Stomach (tissue), 9 donors: ENCODE results near the gene GUCY1A1. TPM values are rescaled to one million over a fixed set of nuclear protein-coding genes. Genes with fewer than 3 reads are reported as not detected.

Source experiments
- DNase-seq, 2 donors: peaks; one replicate each; pipeline versions ENCODE4 v3.0.0 to v3.0.0-alpha.2; 2013 to 2019
- H3K27ac ChIP-seq, 5 donors: fragments of 200-600 bp in 4 of 5; sonication (generic) in 4 of 5; one replicate each; pipeline ENCODE4 v1.5.1; 2013 to 2019; ENCODE audit warnings: mild to moderate bottlenecking in 1 of 5, moderate library complexity in 1 of 5
- H3K27me3 ChIP-seq, 3 donors: fragments of 200-600 bp; sonication (generic); one replicate each; pipeline ENCODE4 v1.5.1; 2017 to 2019; ENCODE audit warnings: mixed run types in 1 of 3
- H3K36me3 ChIP-seq, 4 donors: fragments of 200-600 bp; sonication (generic); 1 replicate in 3 of 4; 2 replicates in 1 of 4; pipeline ENCODE4 v1.5.1; 2016 to 2019
- H3K4me1 ChIP-seq, 4 donors: fragments of 200-600 bp; sonication (generic); one replicate each; pipeline ENCODE4 v1.5.1; 2016 to 2019
- H3K4me3 ChIP-seq, 4 donors: fragments of 200-600 bp; sonication (generic) in 3 of 4; one replicate each; pipeline ENCODE4 v1.5.1; 2016 to 2019; ENCODE audit warnings: mild to moderate bottlenecking in 1 of 4
- H3K9me3 ChIP-seq, 4 donors: fragments of 200-600 bp; sonication (generic); one replicate each; pipeline ENCODE4 v1.5.1; 2016 to 2019
- EP300 ChIP-seq: sonication (generic); formaldehyde crosslinking; IDR thresholded peaks from one replicate; pipeline ENCODE4 v1.6.1; 2017; ENCODE audit warnings: antibody characterized with exemption
- POLR2A ChIP-seq, 4 donors: fragments of 450-650 bp; IDR thresholded peaks; one replicate each; pipeline ENCODE4 v1.6.1; 2016; ENCODE audit warnings: antibody characterized with exemption in 4 of 4, control low read depth in 2 of 4, mild to moderate bottlenecking in 1 of 4, moderate library complexity in 1 of 4
- POLR2AphosphoS5 ChIP-seq, 3 donors: sonication (generic); formaldehyde crosslinking; IDR thresholded peaks; one replicate each; pipeline ENCODE4 v1.6.1; 2016; ENCODE audit warnings: antibody characterized with exemption in 3 of 3
- WGBS, 5 donors: extraction: QIAGEN DNeasy Blood & Tissue Kit in 3 of 5; methylation state at CpG; one replicate each; pipeline versions ENCODE4 v1.1.5 to v1.1.7; 2013 to 2018; 5-methylcytosine and 5-hydroxymethylcytosine counted together
- intact Hi-C: fragments of 100-400 bp; cut with DNase I; formaldehyde crosslinking; loops from one replicate; pipeline ENCODE4 v1.15.1; 2023; ENCODE audit warnings: low total_unique reads
- polyA plus RNA-seq, 3 donors: library from polyadenylated mRNA; stranded (reverse); fragments of 200-250 nt; gene quantifications; one replicate each; pipeline ENCODE4 v1.2.3, GENCODE V29; 2013
- total RNA-seq, 5 donors: library from RNA; depleted of rRNA; stranded (reverse); fragments of >200 nt; gene quantifications; one replicate each; pipeline versions ENCODE4 v1.1.0 to v1.2.3, GENCODE V29; 2014 to 2016
- TF ChIP-seq, protein P1 (sequence below), 7 experiments: fragments of 450-650 bp in 4 of 7; fragments of 200-600 bp in 3 of 7; sonication (generic) in 3 of 7; IDR thresholded peaks; one replicate each; pipeline ENCODE4 v1.5.1; 2016 to 2019; ENCODE audit warnings: antibody characterized with exemption in 7 of 7, control low read depth in 2 of 7, mild to moderate bottlenecking in 1 of 7
- donor health status: healthy with polysubstance abuse.
- donor health status: Bipolar disorder and iron deficiency.
- donor health status: healthy.

GUCY1A1 gene
- total and polyA plus RNA-seq, 8 donors = 4.1 to 49.1 (median 12.2) TPM

DNA sequence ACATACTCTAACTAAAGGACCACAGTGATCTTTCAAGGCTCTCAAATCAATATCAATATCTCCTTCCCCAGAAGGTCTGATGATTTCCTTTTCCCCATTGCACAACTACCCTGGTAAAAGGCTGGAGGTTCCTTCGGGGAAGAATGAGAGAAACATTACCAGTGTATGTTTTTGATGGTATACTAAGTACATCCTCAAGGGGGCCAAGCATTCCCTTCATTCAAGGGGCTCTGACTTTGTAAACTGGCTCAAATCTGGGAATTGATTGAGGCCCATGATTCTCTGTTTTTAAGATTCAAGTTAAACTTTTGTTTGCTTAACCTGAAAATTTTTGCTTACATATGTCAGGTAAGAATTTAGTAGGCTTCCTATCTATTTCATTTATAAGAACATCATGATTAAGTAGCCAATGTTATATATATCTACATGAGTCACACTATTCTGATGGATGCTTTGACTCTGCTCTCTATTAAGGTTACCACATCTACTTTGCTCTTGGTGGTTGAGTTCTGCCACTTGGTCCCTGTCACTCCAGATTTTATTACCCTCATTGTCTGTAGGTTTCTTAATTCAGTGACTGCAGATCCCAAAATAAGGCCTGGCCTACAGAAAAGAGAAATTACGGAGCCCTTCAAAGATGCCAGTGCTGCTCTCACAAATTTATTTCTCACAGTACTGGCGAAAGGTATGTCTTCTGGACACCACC, 75.8 kb downstream of the GUCY1A1 start:
- Histone ChIP-seq H3K9me3 (no peaks in the 10 kb centered on the region), H3K36me3 (no peaks in the 10 kb centered on the region), H3K27ac (no peak overlapping the region), H3K4me3 (no peak overlapping the region), H3K4me1 (no peaks in the 10 kb centered on the region), H3K27me3 (no peaks in the 10 kb centered on the region)
- no peak for DNase-seq
- intact Hi-C loops = no loop called here
- WGBS, 5 donors = 63 to 90% (median 82%) methylated on average over 3 of the region's 3 CpGs
- TF ChIP-seq POLR2A (IDR thresholded peaks at IDR 0.05) (no peak), EP300 (no peak), POLR2AphosphoS5 (IDR thresholded peaks at IDR 0.05) (no peak)
- TF ChIP-seq, protein P1, sequence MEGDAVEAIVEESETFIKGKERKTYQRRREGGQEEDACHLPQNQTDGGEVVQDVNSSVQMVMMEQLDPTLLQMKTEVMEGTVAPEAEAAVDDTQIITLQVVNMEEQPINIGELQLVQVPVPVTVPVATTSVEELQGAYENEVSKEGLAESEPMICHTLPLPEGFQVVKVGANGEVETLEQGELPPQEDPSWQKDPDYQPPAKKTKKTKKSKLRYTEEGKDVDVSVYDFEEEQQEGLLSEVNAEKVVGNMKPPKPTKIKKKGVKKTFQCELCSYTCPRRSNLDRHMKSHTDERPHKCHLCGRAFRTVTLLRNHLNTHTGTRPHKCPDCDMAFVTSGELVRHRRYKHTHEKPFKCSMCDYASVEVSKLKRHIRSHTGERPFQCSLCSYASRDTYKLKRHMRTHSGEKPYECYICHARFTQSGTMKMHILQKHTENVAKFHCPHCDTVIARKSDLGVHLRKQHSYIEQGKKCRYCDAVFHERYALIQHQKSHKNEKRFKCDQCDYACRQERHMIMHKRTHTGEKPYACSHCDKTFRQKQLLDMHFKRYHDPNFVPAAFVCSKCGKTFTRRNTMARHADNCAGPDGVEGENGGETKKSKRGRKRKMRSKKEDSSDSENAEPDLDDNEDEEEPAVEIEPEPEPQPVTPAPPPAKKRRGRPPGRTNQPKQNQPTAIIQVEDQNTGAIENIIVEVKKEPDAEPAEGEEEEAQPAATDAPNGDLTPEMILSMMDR (IDR thresholded peaks at IDR 0.05) = no peak

DNA sequence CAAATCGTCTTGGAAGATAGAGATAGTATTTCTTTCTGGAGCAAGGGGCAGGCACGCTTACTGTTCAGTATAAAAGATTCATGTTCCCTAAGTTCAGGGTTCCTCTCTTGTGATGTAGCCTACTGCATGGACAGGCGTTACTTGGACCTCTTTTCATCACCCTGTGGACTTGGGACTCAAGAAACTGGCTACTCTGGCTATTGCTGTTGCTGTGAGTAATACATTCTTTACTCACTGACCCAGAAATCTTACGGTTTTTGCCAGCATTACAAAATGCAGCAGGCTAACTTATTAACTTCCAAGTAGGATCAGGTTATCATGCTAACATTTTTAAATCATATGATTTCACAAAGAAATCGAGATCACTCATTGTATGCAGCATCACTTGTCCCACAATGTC, 79.3 kb downstream of the GUCY1A1 start:
- intact Hi-C loops = no loop called here
- 54 to 78% (median 70%) methylated on average over 5 of the region's 5 CpGs for WGBS, 5 donors
- no peak for TF ChIP-seq EP300
- TF ChIP-seq POLR2AphosphoS5 (IDR thresholded peaks at IDR 0.05) = no peak
- TF ChIP-seq, protein P1 (IDR thresholded peaks at IDR 0.05) = no peak
- TF ChIP-seq POLR2A (IDR thresholded peaks at IDR 0.05) = no peak
- Histone ChIP-seq H3K9me3 (no peaks in the 10 kb centered on the region), H3K4me3 (no peak overlapping the region), H3K27me3 (no peaks in the 10 kb centered on the region), H3K36me3 (no peaks in the 10 kb centered on the region), H3K27ac (no peak overlapping the region), H3K4me1 (no peaks in the 10 kb centered on the region)
- no peak for DNase-seq

DNA sequence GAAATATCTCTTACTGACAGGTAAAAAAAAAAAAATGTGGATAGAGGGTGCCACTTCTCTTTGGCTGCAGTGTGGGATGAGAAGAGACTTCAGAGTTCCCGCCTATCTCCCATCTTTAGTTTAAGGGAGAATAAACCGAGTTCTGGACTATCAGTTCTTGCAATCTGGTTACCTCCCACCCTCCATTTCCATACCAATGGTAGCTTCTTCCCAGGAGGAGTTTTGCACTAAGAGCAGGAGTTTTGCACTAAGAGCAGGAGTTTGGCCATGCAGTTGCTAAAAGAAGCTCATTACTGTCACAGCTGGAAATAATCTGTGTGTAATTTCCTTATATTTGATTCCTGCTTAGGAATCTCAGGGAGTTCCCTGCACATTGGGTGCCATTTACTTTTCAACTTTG, 81.4 kb downstream of the GUCY1A1 start:
- Histone ChIP-seq H3K9me3 (no peaks in the 10 kb centered on the region), H3K27me3 (no peaks in the 10 kb centered on the region), H3K4me1 (no peaks in the 10 kb centered on the region), H3K4me3 (no peak overlapping the region), H3K36me3 (no peaks in the 10 kb centered on the region), H3K27ac (no peak overlapping the region)
- TF ChIP-seq, protein P1 (IDR thresholded peaks at IDR 0.05) = no peak
- no peak for TF ChIP-seq POLR2A (IDR thresholded peaks at IDR 0.05)
- TF ChIP-seq POLR2AphosphoS5 (IDR thresholded peaks at IDR 0.05) = no peak
- TF ChIP-seq EP300 = no peak
- 75 to 93% (median 88%) methylated on average over 2 of the region's 2 CpGs for WGBS, 5 donors
- intact Hi-C loops = no loop called here
- no peak for DNase-seq

DNA sequence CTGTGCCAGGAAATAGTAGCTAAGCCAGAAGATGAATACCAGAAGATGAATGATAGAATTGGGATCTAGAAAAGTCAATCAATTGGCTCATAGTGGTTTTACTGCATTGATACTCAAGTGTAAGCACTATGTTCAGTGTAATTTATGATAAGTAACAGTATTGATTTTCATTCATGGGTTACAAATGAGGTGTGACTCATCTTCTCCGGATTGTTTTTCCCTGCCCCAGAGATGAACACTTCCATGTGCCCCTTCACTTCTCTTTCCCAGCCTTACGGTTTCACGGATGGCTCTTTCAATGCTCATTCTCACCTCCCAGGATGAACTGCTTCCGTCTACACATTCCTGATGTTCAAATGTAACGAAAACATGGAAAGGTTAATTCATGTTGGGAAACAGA, 82.4 kb downstream of the GUCY1A1 start:
- WGBS, 5 donors = 90 to 95% (median 92%) methylated on average over 5 of the region's 5 CpGs
- intact Hi-C loops = no loop called here

More for the DNA sequence above, 82.4 kb downstream of the GUCY1A1 start:
- H3K36me3 ChIP-seq = no peaks in the 10 kb centered on the region
- H3K4me1 ChIP-seq = no peaks in the 10 kb centered on the region
- no peaks in the 10 kb centered on the region for H3K27me3 ChIP-seq
- H3K9me3 ChIP-seq = no peaks in the 10 kb centered on the region
- no peak overlapping the region for H3K27ac ChIP-seq
- no peak for DNase-seq
- TF ChIP-seq POLR2A (IDR thresholded peaks at IDR 0.05) (no peak), EP300 (no peak), POLR2AphosphoS5 (IDR thresholded peaks at IDR 0.05) (no peak)
- TF ChIP-seq, protein P1 (IDR thresholded peaks at IDR 0.05) = no peak
- no peak overlapping the region for H3K4me3 ChIP-seq
